Measurements from ENCODE around the gene ADGRL3.
"Not testable (repeated sequence)": the region's sequence is repeated elsewhere in the genome, so short reads cannot be mapped to it uniquely, and the experiment has no call there.

The ADGRL3 gene

DNA sequence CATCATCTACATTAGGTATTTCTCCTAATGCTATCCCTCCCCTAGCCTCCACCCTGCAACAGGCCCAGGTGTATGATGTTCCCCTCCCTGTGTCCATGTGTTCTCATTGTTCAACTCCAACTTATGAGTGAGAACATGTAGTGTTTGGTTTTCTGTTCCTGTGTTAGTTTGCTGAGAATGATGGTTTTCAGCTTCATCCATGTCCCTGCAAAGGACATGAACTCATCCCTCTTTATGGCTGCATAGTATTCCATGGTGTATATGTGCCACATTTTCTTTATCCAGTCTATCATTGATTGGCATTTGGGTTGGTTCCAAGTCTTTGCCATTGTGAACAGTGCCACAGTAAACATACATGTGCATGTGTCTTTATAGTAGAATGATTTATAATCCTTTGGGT lies 7.0 kb downstream of the ADGRL3 start:
- not testable (repeated sequence) for DNase-seq

GRCh38 chr4:61210186-61210939 lies 10.2 kb downstream of the ADGRL3 start:
- DNase-seq, result no peak

GRCh38 chr4:61211781-61212180 lies 11.7 kb downstream of the ADGRL3 start:
- no peak for DNase-seq

GRCh38 chr4:61212788-61213187 lies 12.7 kb downstream of the ADGRL3 start:
- no peak for DNase-seq

DNA sequence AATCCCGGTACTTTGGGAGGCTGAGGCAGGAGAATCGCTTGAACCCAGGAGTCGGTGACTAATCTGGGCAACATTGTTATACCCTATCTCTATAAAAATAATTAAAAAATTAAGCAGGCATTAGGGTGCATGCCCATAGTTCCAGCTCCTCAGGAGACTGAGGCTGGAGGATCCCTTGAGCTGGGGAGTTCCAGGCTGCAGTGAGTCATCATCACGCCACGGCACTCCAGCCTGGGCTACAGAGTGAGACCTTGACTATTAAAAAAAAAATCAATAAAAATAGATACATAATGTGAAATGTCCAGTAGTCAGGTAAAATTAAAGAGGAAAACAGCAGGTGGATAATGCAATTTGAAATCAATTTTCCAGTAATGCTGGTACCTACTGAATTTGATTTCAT lies 14.6 kb downstream of the ADGRL3 start:
- no peak for DNase-seq

GRCh38 chr4:61217222-61217621 lies 17.1 kb downstream of the ADGRL3 start:
- no peak for DNase-seq

GRCh38 chr4:61220556-61220955 lies 20.4 kb downstream of the ADGRL3 start:
- no peak for DNase-seq

- no peak for DNase-seq
These were observed 23.3 kb downstream of the ADGRL3 start for GRCh38 chr4:61223385-61223784.

- DNase-seq, result no peak
These were observed 24.4 kb downstream of the ADGRL3 start for GRCh38 chr4:61224573-61224972.

DNA sequence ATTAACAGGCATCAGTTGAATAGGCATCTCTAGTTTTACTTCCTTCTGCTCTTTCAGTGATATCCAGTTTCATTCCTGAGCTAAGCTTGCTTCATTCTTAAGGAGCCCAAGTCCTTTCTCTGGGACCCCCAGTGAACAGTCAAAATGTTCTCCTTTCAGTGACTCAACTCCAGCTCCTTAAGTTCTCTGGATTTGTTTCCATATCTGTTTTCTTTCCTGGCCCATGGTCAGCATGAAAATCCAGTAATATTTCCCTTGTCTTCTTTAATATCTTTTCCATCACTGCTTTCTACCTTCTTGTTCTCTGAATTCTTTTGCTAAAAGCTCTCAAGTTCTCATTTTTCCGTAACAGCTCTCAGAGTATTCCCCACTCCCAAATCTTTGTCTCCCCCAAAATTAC lies 25.5 kb downstream of the ADGRL3 start:
- DNase-seq, result no peak

DNA sequence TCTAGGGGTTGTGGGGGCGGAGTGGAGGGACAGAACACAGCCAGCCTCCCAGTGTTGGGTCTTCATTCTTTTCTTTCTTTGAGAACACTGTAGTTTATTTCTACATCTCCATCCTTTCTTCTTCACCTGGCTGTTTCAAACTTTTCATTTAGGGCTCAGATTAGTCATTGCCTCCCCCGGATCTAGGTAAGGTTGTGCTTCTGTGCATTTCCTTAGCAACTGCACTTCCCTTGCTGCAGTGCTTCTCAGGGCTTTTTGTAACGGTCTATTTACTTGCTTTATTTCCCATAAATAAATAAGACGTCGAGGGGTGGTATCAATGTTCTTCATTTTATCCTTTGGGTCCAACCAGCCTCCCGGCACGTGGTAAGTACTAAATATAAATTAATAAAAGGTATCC lies 31.3 kb downstream of the ADGRL3 start:
- no peak for DNase-seq

DNA sequence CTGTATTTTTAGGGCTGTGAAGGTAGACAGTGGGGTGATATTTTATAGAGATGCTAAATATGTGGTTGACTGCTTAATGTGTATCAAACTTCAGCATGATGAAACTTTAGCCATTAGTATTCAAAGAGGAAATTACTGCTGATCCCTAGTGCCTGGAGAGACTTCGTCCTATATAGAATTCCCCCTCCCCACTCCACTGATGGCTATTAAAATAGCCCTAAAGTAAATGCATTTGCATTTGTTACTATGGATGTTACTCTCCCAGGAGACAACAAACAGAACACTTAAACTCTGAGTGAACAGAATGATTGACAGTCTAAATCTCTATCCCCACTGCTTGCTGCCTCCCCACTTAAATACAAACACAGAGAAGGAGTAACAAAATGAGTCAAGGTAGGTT lies 39.1 kb downstream of the ADGRL3 start:
- DNase-seq, result no peak

DNA sequence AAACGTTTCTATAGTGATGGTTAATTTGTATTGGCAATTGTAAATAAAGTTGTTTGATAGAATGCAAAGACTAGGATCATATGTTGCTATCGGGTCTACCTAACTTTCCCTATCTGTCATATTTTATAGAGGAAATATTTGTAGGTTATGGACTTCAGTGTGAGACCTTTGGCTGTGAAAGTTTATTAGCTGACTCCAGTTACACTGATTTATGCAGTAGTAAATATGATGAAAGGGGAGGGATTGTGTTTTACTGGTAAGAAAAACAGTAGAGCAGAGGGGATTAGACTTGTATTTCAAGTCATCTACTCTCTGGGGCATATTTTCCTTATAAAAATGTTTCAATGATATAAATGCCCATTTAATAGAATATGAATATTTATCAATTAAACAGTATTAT lies 43.8 kb downstream of the ADGRL3 start:
- DNase-seq, result no peak

- DNase-seq, result no peak
These were observed 45.1 kb downstream of the ADGRL3 start for GRCh38 chr4:61245069-61245714.

DNA sequence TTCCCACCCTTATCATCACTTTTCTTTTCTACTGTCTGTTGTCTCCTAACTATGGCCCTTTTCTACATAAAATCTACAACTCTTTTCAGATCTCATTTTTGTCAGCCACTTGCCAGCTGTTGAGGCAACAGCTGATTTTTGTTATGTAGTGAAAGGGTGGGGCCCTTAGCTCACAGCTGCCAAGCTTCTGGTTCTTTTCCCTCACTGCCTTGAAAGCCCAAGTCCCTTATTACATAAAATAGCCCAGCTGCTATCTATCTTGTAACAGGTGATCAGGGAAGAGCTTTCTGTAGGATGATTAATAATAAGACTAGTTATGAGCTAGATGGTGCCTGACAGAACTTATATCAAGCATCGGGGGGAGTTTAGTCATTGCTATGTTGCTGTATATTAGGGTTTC lies 45.9 kb downstream of the ADGRL3 start:
- no peak for DNase-seq

GRCh38 chr4:61248705-61249104 lies 48.6 kb downstream of the ADGRL3 start:
- DNase-seq, result no peak

DNA sequence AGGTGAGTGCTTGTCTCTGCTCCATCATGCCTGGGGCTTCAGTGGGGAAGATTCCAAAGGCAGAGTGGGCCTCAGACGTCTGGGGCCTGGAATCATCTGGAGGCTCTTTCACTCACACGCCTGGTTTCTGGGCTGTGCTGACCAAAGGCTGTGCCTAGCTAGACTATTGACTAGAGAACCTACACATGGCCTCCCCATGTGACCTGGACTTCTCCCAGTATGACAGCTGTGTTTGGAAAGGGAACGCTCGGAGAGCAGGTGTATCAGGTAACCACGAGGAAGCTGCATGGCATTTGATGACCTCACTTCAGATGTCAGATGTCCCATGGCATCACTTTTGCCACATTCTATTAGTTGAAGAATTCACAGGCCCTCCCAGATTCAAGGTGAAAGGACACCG lies 51.0 kb downstream of the ADGRL3 start:
- DNase-seq, result no peak

GRCh38 chr4:61254406-61254805 lies 54.3 kb downstream of the ADGRL3 start:
- DNase-seq, result no peak

DNA sequence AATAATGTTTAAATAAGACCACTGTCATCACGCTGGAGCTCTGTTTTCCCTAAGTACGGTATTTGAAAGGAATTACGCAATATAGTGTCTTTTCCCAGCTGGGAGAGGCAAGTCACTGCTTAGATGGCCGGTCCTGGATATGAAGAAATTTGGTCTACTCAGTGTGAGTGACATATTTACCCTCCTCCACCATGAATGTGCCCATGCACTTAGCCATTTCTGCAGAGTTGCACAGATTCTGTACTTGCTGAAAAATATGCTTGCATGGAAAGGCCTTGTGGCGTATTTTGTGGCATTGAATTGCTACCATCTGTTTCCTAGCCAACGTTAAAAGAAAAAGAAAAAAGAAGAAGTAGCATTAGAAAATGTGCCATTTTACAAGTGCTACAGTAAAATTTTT lies 73.1 kb downstream of the ADGRL3 start:
- no peak for DNase-seq

DNA sequence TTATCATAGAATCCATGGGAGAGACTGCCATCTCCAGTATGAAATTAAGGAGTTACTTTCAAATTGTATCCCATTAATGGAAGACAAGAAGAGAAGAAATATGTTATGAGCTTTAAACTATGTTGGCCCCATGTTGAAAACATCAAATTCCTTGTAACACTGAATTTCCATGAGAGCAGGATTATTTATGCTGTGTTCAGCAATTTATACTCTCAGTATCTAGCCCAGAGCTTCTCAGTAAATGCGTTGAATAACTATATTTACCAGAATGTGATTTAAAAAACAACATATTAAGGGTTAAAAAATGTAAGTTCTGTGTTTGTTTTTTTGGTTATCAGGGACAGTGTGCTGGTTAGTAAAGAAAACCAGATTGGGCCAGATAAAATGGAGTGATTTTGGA lies 74.2 kb downstream of the ADGRL3 start:
- DNase-seq, result no peak

GRCh38 chr4:61275241-61275640 lies 75.1 kb downstream of the ADGRL3 start:
- no peak for DNase-seq

GRCh38 chr4:61276029-61276428 lies 75.9 kb downstream of the ADGRL3 start:
- no peak for DNase-seq

DNA sequence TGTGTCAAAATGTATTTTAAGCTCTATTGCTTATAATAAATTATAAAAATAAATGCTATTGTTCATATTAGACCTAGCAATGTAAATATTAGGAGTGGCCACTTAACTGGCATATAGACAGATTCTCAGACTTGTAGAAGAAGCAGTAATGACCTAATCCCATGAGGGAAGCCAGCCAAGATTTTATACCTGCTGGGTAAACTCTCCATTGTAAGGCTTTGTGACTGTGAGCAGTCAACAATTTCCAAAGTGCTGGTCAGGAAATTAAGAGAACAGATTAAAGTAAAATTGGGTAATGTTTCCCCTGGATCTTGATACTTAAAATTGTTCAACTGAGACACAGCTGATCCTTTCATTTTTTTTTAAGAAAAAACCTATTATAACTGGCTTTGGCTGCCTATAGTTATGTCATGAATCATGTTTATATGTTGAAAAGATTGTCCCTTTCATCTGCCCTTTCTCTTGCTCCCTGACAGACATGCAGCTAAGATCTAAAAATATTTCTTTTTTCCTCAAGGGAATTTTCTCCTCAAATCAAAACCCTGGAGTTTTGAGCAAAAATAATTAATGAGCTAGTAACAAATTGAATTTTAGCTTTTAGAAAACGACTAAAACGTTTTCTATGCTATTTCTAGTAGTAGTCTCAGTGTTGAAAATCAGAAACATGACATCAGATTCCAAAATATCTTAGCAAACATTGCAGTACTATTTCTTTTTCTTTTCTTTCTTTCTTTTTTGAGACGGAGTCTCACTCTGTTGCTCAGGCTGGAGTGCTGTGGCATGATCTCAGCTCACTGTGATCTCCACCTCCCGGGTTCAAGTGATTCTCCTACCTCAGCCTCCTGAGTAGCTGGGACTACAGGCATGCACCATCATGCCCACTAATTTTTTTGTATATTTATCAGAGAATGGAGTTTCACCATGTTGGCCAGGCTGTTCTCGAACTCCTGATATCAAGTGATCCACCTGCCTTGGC lies 77.9 kb downstream of the ADGRL3 start:
- DNase-seq, result no peak

DNA sequence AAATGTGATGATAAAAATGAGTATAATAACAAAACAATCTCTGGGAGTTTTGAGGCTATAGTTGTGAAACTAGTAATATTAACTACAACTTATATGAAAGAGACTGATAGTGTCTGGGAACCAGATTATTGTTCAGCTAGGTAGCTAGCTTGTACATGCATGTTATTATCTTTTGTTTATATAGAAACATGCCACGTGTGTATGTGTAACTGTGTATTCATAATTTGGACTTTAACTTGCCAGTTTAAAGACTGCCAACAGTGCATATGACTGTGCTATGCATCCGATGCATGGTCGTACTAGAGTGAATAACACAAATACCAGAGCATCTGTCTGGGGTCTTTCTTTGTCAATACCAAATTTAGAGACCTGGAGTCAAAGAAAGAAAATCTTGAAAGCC lies 92.2 kb downstream of the ADGRL3 start:
- DNase-seq, result no peak
